ENCODE measurements around the gene DLK1.

Gene DLK1

GRCh38 chr14:100778951-100779690 lies 52.4 kb downstream of the DLK1 start:
- Mint-ChIP-seq H3K9me3 (no peaks in the 10 kb centered on the region), H3K27ac (no peak overlapping the region), H3K4me1 (no peaks in the 10 kb centered on the region), H3K36me3 (no peaks in the 10 kb centered on the region), H3K4me3 (no peak overlapping the region)
- DNase-seq (ENCODE audit: low spot score in 2 of 2) (no peak), ATAC-seq (no peak)

- DNase-seq (ENCODE audit: low spot score in 2 of 2): no peak
- Mint-ChIP-seq H3K4me1 (no peaks in the 10 kb centered on the region), H3K36me3 (no peaks in the 10 kb centered on the region), H3K9me3 (no peaks in the 10 kb centered on the region), H3K27ac (no peak overlapping the region), H3K4me3 (no peak overlapping the region)
- ATAC-seq: no peak
Measured at GRCh38 chr14:100779691-100780080, 53.0 kb downstream of the DLK1 start.

DNA sequence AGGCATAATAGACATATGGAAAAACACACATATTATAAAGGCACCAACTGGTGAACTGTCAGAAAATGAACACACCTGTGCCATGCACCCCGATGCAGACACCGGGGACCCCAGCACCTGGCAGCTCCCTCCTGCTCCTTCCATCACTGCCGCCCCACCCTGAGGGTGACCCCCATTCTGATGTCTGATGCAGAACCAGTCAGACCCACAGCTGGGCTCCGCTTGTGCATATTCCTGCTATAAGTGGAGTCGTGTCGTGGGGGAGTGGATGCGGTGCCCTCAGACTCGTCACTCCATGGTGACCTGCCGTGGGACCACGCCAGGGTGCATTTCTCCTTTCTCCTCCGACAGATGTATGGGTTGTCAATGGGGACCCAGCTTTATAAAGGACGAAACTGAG lies 53.6 kb downstream of the DLK1 start:
- no peak for DNase-seq (ENCODE audit: low spot score in 2 of 2)
- no peaks in the 10 kb centered on the region for H3K36me3 Mint-ChIP-seq
- no peak overlapping the region for H3K27ac Mint-ChIP-seq
- no peaks in the 10 kb centered on the region for H3K4me1 Mint-ChIP-seq
- no peak for ATAC-seq
- no peaks in the 10 kb centered on the region for H3K9me3 Mint-ChIP-seq
- H3K4me3 Mint-ChIP-seq: no peak overlapping the region

DNA sequence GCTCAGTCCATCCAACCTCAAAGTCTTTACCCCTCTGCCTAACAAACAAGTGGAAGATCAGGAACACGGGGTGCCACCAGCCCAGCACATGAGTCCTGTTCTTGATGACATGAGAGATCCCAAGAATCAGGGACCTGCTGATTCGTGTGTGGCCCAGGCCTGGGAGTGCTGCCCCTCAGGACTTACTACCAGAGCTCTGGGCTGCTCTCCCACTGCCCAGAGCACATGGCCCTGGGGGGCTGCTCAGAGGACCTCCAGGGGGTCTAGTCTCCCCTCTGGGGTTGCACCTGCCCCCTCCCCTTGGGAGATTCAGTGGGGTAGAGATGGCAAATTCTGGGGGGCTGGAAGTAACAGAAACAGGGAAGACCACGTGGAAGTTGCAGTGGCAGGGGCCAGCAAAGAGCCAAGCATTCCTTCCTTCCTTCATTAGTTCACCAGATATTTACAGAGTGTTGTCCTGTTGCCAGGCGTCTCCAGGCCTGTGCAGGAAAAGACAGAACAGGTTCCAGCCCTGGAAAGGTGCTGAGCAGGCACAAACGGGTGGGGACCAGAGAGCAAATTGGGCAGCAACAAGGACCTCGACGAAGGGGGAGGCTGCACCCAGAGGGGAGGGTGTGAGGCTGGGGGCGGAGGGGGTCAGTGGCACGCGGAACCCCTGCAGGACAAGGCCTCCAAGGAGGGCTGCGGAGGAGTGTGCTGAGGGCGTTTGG lies 54.1 kb downstream of the DLK1 start:
- Mint-ChIP-seq H3K27ac (no peak overlapping the region), H3K4me3 (no peak overlapping the region), H3K4me1 (no peaks in the 10 kb centered on the region), H3K36me3 (no peaks in the 10 kb centered on the region), H3K9me3 (no peaks in the 10 kb centered on the region)
- ATAC-seq (no peak), DNase-seq (ENCODE audit: low spot score in 2 of 2) (no peak)

- Mint-ChIP-seq H3K4me1 (no peaks in the 10 kb centered on the region), H3K36me3 (no peaks in the 10 kb centered on the region), H3K4me3 (no peak overlapping the region), H3K9me3 (no peaks in the 10 kb centered on the region), H3K27ac (no peak overlapping the region)
- DNase-seq (ENCODE audit: low spot score in 2 of 2) (no peak), ATAC-seq (no peak)
Measured at GRCh38 chr14:100781952-100782351, 55.3 kb downstream of the DLK1 start.

- no peak for DNase-seq (ENCODE audit: low spot score in 2 of 2)
- no peaks in the 10 kb centered on the region for H3K36me3 Mint-ChIP-seq
- H3K4me1 Mint-ChIP-seq: no peaks in the 10 kb centered on the region
- H3K4me3 Mint-ChIP-seq: no peak overlapping the region
- ATAC-seq: no peak
- H3K27ac Mint-ChIP-seq: no peak overlapping the region
- H3K9me3 Mint-ChIP-seq: no peaks in the 10 kb centered on the region
Measured at GRCh38 chr14:100782516-100783320, 56.0 kb downstream of the DLK1 start.

- ATAC-seq (no peak), DNase-seq (ENCODE audit: low spot score in 2 of 2) (no peak)
- Mint-ChIP-seq H3K36me3 (no peaks in the 10 kb centered on the region), H3K27ac (no peak overlapping the region), H3K4me1 (no peaks in the 10 kb centered on the region), H3K4me3 (no peak overlapping the region), H3K9me3 (no peaks in the 10 kb centered on the region)
Measured at GRCh38 chr14:100783630-100784370, 57.1 kb downstream of the DLK1 start.

DNA sequence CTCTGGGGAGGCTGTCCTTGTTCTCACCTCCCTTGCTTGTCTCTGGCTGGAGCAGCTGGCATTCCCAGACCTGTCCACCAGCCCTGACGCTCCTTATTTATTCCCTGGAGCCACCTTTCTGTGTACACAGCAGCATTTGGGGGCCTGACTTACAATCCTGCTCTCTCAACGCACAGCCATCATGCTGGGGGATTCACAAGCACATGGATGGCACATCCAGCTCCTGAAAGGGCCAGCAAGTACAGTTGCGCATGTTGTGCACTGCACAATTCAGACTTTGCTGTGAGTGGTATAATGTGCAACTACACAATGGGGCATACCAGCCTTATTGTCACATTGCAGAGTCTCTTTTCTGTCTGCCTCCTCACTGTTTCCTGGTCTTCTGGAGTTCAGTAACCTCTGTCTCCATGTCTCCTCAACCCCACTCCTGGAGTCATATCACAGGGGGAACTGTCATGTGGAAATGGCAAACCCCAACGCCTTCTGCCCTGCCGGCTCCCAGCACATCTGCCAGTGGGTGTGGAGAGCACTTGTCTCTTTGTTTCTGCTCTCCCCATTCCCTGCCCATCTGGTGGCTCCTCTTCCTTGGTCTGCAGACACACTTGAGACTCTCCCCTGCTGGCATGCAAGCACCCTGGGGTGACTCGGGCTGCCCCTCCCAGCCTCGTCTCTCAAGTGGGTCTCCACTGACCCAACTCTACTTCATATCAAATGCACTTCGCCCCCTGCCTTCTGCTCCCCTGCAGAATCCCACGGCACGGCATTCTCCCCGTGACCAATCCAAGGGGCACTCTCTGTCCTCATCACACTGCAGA lies 58.0 kb downstream of the DLK1 start:
- ATAC-seq (no peak), DNase-seq (ENCODE audit: low spot score in 2 of 2) (no peak)
- no peak overlapping the region for H3K27ac Mint-ChIP-seq
- no peaks in the 10 kb centered on the region for H3K4me1 Mint-ChIP-seq
- H3K4me3 Mint-ChIP-seq: no peak overlapping the region
- H3K9me3 Mint-ChIP-seq: no peaks in the 10 kb centered on the region
- H3K36me3 Mint-ChIP-seq: no peaks in the 10 kb centered on the region

GRCh38 chr14:100785338-100785615 lies 58.6 kb downstream of the DLK1 start:
- DNase-seq (ENCODE audit: low spot score in 2 of 2): no peak
- H3K36me3 Mint-ChIP-seq: no peaks in the 10 kb centered on the region
- no peaks in the 10 kb centered on the region for H3K9me3 Mint-ChIP-seq
- no peak overlapping the region for H3K4me3 Mint-ChIP-seq
- ATAC-seq: no peak
- no peak overlapping the region for H3K27ac Mint-ChIP-seq
- no peaks in the 10 kb centered on the region for H3K4me1 Mint-ChIP-seq

DNA sequence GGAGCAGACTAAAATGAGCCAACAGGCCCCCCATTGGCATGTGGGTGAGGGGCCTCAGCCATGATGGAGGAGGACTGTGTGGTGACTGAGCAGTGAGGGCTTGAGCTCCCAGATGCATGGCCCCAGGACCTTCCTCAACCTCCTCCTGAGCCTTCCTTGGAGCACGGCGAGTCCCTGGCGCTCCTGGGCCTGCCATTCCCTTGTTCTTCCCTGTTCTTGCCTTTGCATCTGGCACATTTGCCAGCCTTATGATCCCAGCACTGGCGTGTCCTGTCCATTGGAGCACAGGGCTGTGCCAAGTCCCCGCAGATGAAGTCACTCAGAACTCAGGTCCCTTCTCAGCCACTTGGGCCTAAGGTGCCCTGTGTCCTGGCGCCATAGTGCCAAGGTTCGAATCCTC lies 58.9 kb downstream of the DLK1 start:
- no peaks in the 10 kb centered on the region for H3K36me3 Mint-ChIP-seq
- H3K27ac Mint-ChIP-seq: no peak overlapping the region
- DNase-seq (ENCODE audit: low spot score in 2 of 2) (no peak), ATAC-seq (no peak)
- H3K4me1 Mint-ChIP-seq: no peaks in the 10 kb centered on the region
- no peak overlapping the region for H3K4me3 Mint-ChIP-seq
- H3K9me3 Mint-ChIP-seq: no peaks in the 10 kb centered on the region

- no peak for DNase-seq (ENCODE audit: low spot score in 2 of 2)
- Mint-ChIP-seq H3K4me1 (no peaks in the 10 kb centered on the region), H3K9me3 (no peaks in the 10 kb centered on the region), H3K4me3 (no peak overlapping the region), H3K36me3 (no peaks in the 10 kb centered on the region), H3K27ac (no peak overlapping the region)
- no peak for ATAC-seq
Measured at GRCh38 chr14:100786131-100786530, 59.4 kb downstream of the DLK1 start.

GRCh38 chr14:100786576-100787219 lies 60.0 kb downstream of the DLK1 start:
- Mint-ChIP-seq H3K9me3 (no peaks in the 10 kb centered on the region), H3K4me1 (no peaks in the 10 kb centered on the region), H3K27ac (no peak overlapping the region), H3K36me3 (no peaks in the 10 kb centered on the region), H3K4me3 (no peak overlapping the region)
- ATAC-seq: no peak
- DNase-seq (ENCODE audit: low spot score in 2 of 2): no peak

- no peak for ATAC-seq
- H3K9me3 Mint-ChIP-seq: no peaks in the 10 kb centered on the region
- no peaks in the 10 kb centered on the region for H3K36me3 Mint-ChIP-seq
- no peaks in the 10 kb centered on the region for H3K4me1 Mint-ChIP-seq
- no peak overlapping the region for H3K27ac Mint-ChIP-seq
- no peak for DNase-seq (ENCODE audit: low spot score in 2 of 2)
- no peak overlapping the region for H3K4me3 Mint-ChIP-seq
Measured at GRCh38 chr14:100787659-100788058, 61.0 kb downstream of the DLK1 start.
